Measurements from ENCODE around the gene BLMH.

BLMH gene

GRCh38 chr17:30220414-30220813 is 71.3 kb downstream of the BLMH start:
- no peak overlapping the region for H3K4me3 ChIP-seq (replicated peaks in 1 of 2; ENCODE audit: low read depth in 2 of 2, low read length in 2 of 2)
- TF ChIP-seq CTCF (IDR thresholded peaks at IDR 0.05; ENCODE audit: low read depth, low read length), result no peak

GRCh38 chr17:30219833-30220232 is 71.9 kb downstream of the BLMH start:
- DNase-seq (ENCODE audit: low read depth in 2 of 2), result no peak
- H3K4me3 ChIP-seq (replicated peaks in 1 of 2; ENCODE audit: low read depth in 2 of 2, low read length in 2 of 2), result no peak overlapping the region
- no peak for TF ChIP-seq CTCF (IDR thresholded peaks at IDR 0.05; ENCODE audit: low read depth, low read length)

More at GRCh38 chr17:30220414-30220813, 71.3 kb downstream of the BLMH start:
- no peak for DNase-seq (ENCODE audit: low read depth in 2 of 2)

GRCh38 chr17:30219315-30219714 is 72.4 kb downstream of the BLMH start:
- no peak overlapping the region for H3K4me3 ChIP-seq (replicated peaks in 1 of 2; ENCODE audit: low read depth in 2 of 2, low read length in 2 of 2)
- DNase-seq (ENCODE audit: low read depth in 2 of 2), result no peak
- no peak for TF ChIP-seq CTCF (IDR thresholded peaks at IDR 0.05; ENCODE audit: low read depth, low read length)

GRCh38 chr17:30218799-30219198 is 72.9 kb downstream of the BLMH start:
- H3K4me3 ChIP-seq (replicated peaks in 1 of 2; ENCODE audit: low read depth in 2 of 2, low read length in 2 of 2), result no peak overlapping the region
- no peak for DNase-seq (ENCODE audit: low read depth in 2 of 2)
- TF ChIP-seq CTCF (IDR thresholded peaks at IDR 0.05; ENCODE audit: low read depth, low read length), result no peak

GRCh38 chr17:30217746-30218245 is 73.9 kb downstream of the BLMH start:
- TF ChIP-seq CTCF (IDR thresholded peaks at IDR 0.05; ENCODE audit: low read depth, low read length), result no peak
- DNase-seq (ENCODE audit: low read depth in 2 of 2), result no peak
- no peak overlapping the region for H3K4me3 ChIP-seq (replicated peaks in 1 of 2; ENCODE audit: low read depth in 2 of 2, low read length in 2 of 2)

- no peak overlapping the region for H3K4me3 ChIP-seq (replicated peaks in 1 of 2; ENCODE audit: low read depth in 2 of 2, low read length in 2 of 2)
- TF ChIP-seq CTCF (IDR thresholded peaks at IDR 0.05; ENCODE audit: low read depth, low read length), result no peak
- no peak for DNase-seq (ENCODE audit: low read depth in 2 of 2)
Observed at GRCh38 chr17:30217054-30217453, 74.7 kb downstream of the BLMH start.

- H3K4me3 ChIP-seq (replicated peaks in 1 of 2; ENCODE audit: low read depth in 2 of 2, low read length in 2 of 2), result no peak overlapping the region
- TF ChIP-seq CTCF (IDR thresholded peaks at IDR 0.05; ENCODE audit: low read depth, low read length), result no peak
- no peak for DNase-seq (ENCODE audit: low read depth in 2 of 2)
Observed at GRCh38 chr17:30212750-30213149, 79.0 kb downstream of the BLMH start.

Measured in cardiac fibroblast (primary cell).